ENCODE measurements around the gene ARL6IP4. TPM values are rescaled to one million over a fixed set of nuclear protein-coding genes. Genes with fewer than 3 reads are reported as not detected.

The ARL6IP4 gene
- total and polyA plus RNA-seq, 10 of the 15 experiments (the other 5 are each of a cell fraction or from before 2014, with no cell fraction given): 2.5 to 320 (median 188) TPM

DNA sequence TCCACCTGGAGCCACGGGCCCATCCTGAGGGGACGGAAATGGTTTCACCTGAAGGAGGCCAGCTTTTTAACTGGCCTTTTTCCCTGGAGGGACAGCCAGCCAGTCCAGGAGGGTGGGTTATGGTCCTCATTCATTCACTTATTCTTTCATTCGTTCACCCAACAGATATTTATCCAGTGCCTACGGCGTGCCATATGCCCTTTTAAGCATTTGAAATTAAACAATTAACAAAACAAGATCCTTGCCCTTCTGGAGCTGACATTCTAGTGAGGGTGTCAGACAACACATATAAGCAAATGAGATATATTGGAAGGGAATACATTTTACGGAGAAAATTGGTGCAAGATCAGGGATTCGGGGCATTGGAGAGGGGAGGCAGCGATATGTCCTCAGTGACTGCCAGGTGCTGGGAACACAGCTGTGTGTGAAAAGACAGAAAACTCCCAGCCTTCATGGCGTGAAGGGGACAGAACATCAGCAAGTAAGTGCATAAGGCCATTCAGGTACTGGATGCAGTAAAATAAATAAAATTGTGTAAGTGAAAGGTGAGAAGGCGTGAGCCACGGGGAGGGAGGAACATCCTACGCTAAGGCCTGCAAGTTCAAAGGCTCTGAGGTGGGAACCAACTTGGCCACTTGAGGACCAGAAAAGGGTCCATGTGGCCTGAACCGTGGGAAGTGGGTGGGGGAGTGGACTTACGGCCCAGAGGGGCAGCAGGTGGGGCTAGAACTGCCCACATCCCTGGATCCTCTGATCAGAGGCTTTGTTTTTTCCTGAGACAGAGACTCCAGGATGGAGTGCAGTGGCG lies 13.5 kb upstream of the ARL6IP4 start:
- 72% methylated on average over 15 of the region's 15 CpGs for WGBS (ENCODE audit: insufficient coverage, insufficient replicate concordance, low lambda C conversion rate, missing lambda C conversion rate)
- no peaks in the 10 kb centered on the region for H3K9me3 ChIP-seq (replicated peaks; ENCODE audit: control insufficient read depth, insufficient read depth, low read length)
- no peaks in the 10 kb centered on the region for H3K36me3 ChIP-seq (ENCODE audit: control insufficient read depth in 2 of 2, insufficient read depth in 2 of 2, low read length in 1 of 2)
- in situ Hi-C loops (cut with MboI): no loop called here
- H3K27me3 ChIP-seq (replicated peaks in 1 of 2; ENCODE audit: control insufficient read depth in 2 of 2, insufficient read depth in 2 of 2, low read length in 1 of 2): no peaks in the 10 kb centered on the region
- TF ChIP-seq IRF4 (IDR thresholded peaks at IDR 0.05; ENCODE audit: low read depth, low read length) (no peak), RCOR1 (conservative IDR thresholded peaks at IDR 0.05; ENCODE audit: low read depth, low read length) (no peak)
- intact Hi-C loops (cut with micrococcal nuclease; ENCODE audit: unreplicated experiment): no loop called here
- H3K9ac ChIP-seq (ENCODE audit: control insufficient read depth, insufficient read depth, low read length): no peak overlapping the region
- H3K27ac ChIP-seq (ENCODE audit: control insufficient read depth, insufficient read depth): no peak overlapping the region
- H3K4me1 ChIP-seq (ENCODE audit: control insufficient read depth, insufficient read depth, low read length): peaks cover 4% of the 10 kb centered on the region; the same call in 1 of the 2 replicates
- BruUV-seq (replicated peaks): no TSS peak
- ChIA-PET CTCF (interaction anchor here (0.6 to 2.0 kb wide), 6 partner anchors 14 to 271 kb away, joined by 3 to 6 read pairs (median 4); no protein-coding TSS in a partner anchor), POLR2A (interaction anchor here (0.5 kb wide), 2 partner anchors 260 to 623 kb away, joined by 4 to 5 read pairs; no protein-coding TSS in a partner anchor), SMC1A (ENCODE audit: uncharacterized antibody, unreplicated experiment) (interaction anchor here (1.0 to 1.8 kb wide), 4 partner anchors 9 to 271 kb away, joined by 3 to 5 read pairs (median 4); no protein-coding TSS in a partner anchor), RAD21 (ENCODE audit: unreplicated experiment) (interaction anchor here (0.6 to 1.6 kb wide), 4 partner anchors 102 to 1934 kb away, joined by 3 to 5 read pairs (median 3); no protein-coding TSS in a partner anchor)
- no peaks in the 10 kb centered on the region for H3K79me2 ChIP-seq (ENCODE audit: control insufficient read depth, insufficient read depth, low read length)
- no peak overlapping the region; the same call in 1 of the 2 replicates for H3K4me2 ChIP-seq (ENCODE audit: control insufficient read depth, insufficient read depth)
- H4K20me1 ChIP-seq (ENCODE audit: control insufficient read depth, insufficient read depth): peaks cover 3% of the 10 kb centered on the region
- H2AFZ ChIP-seq (ENCODE audit: control insufficient read depth, low read depth, low read length): no peak overlapping the region
- no peak overlapping the region for H3K4me3 ChIP-seq
- ATAC-seq (no peak), FAIRE-seq (no peak), DNase-seq (ENCODE audit: low read depth, low spot score) (no peak)

DNA sequence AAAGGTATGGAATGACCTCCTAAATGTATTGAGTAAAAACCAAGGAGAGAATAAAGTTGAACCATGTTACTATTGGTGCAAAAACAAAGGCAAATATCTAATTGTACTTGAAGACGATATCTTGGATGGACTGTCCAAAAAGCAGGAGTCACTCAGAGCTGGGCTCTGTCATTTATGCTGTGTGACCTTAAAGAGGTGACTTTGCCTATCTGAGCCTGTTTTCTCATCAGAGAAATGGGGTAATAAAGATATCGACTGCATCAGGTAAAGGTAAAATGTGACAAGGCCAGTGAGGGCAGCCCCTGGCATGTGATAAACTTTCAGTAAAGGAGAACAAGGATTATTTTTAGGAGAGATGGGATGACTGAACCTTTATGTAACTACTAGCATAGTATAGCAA lies 12.4 kb upstream of the ARL6IP4 start:
- no peak overlapping the region for H3K9ac ChIP-seq (ENCODE audit: control insufficient read depth, insufficient read depth, low read length)
- SMC1A ChIA-PET (ENCODE audit: uncharacterized antibody, unreplicated experiment): interaction anchor here (1.8 kb wide), 1 partner anchor 8 kb away, joined by 5 read pairs; no protein-coding TSS in a partner anchor
- H2AFZ ChIP-seq (ENCODE audit: control insufficient read depth, low read depth, low read length): no peak overlapping the region
- POLR2A ChIA-PET: interaction anchor here (0.6 kb wide), 2 partner anchors 533 to 1271 kb away, joined by 3 to 5 read pairs; no protein-coding TSS in a partner anchor
- no peak overlapping the region for H3K27ac ChIP-seq (ENCODE audit: control insufficient read depth, insufficient read depth)
- in situ Hi-C loops (cut with MboI) (no loop called here), intact Hi-C loops (cut with micrococcal nuclease; ENCODE audit: unreplicated experiment) (no loop called here)
- FAIRE-seq (no peak), DNase-seq (ENCODE audit: low read depth, low spot score) (no peak), ATAC-seq (no peak)
- H3K36me3 ChIP-seq (ENCODE audit: control insufficient read depth in 2 of 2, insufficient read depth in 2 of 2, low read length in 1 of 2): no peaks in the 10 kb centered on the region
- RAD21 ChIA-PET (ENCODE audit: unreplicated experiment): interaction anchor here (0.6 to 0.7 kb wide), 3 partner anchors 11 to 940 kb away, joined by 3 read pairs; no protein-coding TSS in a partner anchor
- no peak overlapping the region for H3K4me3 ChIP-seq
- BruUV-seq (replicated peaks): no TSS peak
- CTCF ChIA-PET: interaction anchor here (1.1 to 2.0 kb wide), 2 partner anchors 107 to 270 kb away, joined by 5 to 6 read pairs; no protein-coding TSS in a partner anchor
- 41% methylated on average over 2 of the region's 2 CpGs for WGBS (ENCODE audit: insufficient coverage, insufficient replicate concordance, low lambda C conversion rate, missing lambda C conversion rate)
- H4K20me1 ChIP-seq (ENCODE audit: control insufficient read depth, insufficient read depth): peaks cover 3% of the 10 kb centered on the region
- no peak overlapping the region for H3K4me2 ChIP-seq (ENCODE audit: control insufficient read depth, insufficient read depth)
- H3K9me3 ChIP-seq (replicated peaks; ENCODE audit: control insufficient read depth, insufficient read depth, low read length): no peaks in the 10 kb centered on the region
- peaks cover 4% of the 10 kb centered on the region; the same call in 1 of the 2 replicates for H3K4me1 ChIP-seq (ENCODE audit: control insufficient read depth, insufficient read depth, low read length)
- no peaks in the 10 kb centered on the region for H3K27me3 ChIP-seq (replicated peaks in 1 of 2; ENCODE audit: control insufficient read depth in 2 of 2, insufficient read depth in 2 of 2, low read length in 1 of 2)
- no peaks in the 10 kb centered on the region for H3K79me2 ChIP-seq (ENCODE audit: control insufficient read depth, insufficient read depth, low read length)
- TF ChIP-seq, protein P1, sequence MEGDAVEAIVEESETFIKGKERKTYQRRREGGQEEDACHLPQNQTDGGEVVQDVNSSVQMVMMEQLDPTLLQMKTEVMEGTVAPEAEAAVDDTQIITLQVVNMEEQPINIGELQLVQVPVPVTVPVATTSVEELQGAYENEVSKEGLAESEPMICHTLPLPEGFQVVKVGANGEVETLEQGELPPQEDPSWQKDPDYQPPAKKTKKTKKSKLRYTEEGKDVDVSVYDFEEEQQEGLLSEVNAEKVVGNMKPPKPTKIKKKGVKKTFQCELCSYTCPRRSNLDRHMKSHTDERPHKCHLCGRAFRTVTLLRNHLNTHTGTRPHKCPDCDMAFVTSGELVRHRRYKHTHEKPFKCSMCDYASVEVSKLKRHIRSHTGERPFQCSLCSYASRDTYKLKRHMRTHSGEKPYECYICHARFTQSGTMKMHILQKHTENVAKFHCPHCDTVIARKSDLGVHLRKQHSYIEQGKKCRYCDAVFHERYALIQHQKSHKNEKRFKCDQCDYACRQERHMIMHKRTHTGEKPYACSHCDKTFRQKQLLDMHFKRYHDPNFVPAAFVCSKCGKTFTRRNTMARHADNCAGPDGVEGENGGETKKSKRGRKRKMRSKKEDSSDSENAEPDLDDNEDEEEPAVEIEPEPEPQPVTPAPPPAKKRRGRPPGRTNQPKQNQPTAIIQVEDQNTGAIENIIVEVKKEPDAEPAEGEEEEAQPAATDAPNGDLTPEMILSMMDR (IDR thresholded peaks at IDR 0.05 in 2 of 3, conservative IDR thresholded peaks at IDR 0.05 in 1 of 3; ENCODE audit: control insufficient read depth in 2 of 3, extremely low read depth in 1 of 3, insufficient read depth in 1 of 3, low read depth in 3 of 3, low read length in 3 of 3): no peak
- TF ChIP-seq HDAC6 (IDR thresholded peaks at IDR 0.05; ENCODE audit: unreplicated experiment) (no peak), MEF2B (IDR thresholded peaks at IDR 0.05; ENCODE audit: partially characterized antibody, poor library complexity, severe bottlenecking) (no peak), NR2C2 (IDR thresholded peaks at IDR 0.05; ENCODE audit: borderline replicate concordance, control insufficient read depth, insufficient read length, low read depth) (no peak), BACH1 (IDR thresholded peaks at IDR 0.05; ENCODE audit: borderline replicate concordance) (no peak)
- TF ChIP-seq, protein P2, sequence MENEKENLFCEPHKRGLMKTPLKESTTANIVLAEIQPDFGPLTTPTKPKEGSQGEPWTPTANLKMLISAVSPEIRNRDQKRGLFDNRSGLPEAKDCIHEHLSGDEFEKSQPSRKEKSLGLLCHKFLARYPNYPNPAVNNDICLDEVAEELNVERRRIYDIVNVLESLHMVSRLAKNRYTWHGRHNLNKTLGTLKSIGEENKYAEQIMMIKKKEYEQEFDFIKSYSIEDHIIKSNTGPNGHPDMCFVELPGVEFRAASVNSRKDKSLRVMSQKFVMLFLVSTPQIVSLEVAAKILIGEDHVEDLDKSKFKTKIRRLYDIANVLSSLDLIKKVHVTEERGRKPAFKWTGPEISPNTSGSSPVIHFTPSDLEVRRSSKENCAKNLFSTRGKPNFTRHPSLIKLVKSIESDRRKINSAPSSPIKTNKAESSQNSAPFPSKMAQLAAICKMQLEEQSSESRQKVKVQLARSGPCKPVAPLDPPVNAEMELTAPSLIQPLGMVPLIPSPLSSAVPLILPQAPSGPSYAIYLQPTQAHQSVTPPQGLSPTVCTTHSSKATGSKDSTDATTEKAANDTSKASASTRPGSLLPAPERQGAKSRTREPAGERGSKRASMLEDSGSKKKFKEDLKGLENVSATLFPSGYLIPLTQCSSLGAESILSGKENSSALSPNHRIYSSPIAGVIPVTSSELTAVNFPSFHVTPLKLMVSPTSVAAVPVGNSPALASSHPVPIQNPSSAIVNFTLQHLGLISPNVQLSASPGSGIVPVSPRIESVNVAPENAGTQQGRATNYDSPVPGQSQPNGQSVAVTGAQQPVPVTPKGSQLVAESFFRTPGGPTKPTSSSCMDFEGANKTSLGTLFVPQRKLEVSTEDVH (IDR thresholded peaks at IDR 0.05; ENCODE audit: low read depth, partially characterized antibody): no peak

Measured in GM12878 (cell line).